ENCODE data around the gene KRT72. TPM values are rescaled to one million over a fixed set of nuclear protein-coding genes. Genes with fewer than 3 reads are reported as not detected.

KRT72 gene
- total and polyA plus RNA-seq, 2 donors (not counting 3 experiments of a cell fraction or from before 2014, with no cell fraction given) = not detected

GRCh38 chr12:52643233-52644077, 42.2 kb upstream of the KRT72 start:
- no peak overlapping the region for H3K4me3 ChIP-seq (replicated peaks in 1 of 3; ENCODE audit: insufficient read depth in 1 of 3, low read depth in 1 of 3, low read length in 3 of 3)
- ChIA-PET CTCF (interaction anchor here (1.0 kb wide), 1 partner anchor 16 kb away, joined by 3 read pairs; no protein-coding TSS in a partner anchor), POLR2A (no interaction called here)
- H3K36me3 ChIP-seq (ENCODE audit: control insufficient read depth in 2 of 2, extremely low read depth in 1 of 2, insufficient read depth in 2 of 2, low read length in 2 of 2) = no peaks in the 10 kb centered on the region
- intact Hi-C loops (cut with micrococcal nuclease) = no loop called here
- no peak for TF ChIP-seq POLR2AphosphoS5 (IDR thresholded peaks at IDR 0.05; ENCODE audit: insufficient read depth, low read depth, low read length)
- TF ChIP-seq JUN (IDR thresholded peaks at IDR 0.05; ENCODE audit: borderline replicate concordance, insufficient read depth, insufficient read length, low read depth) = no peak
- TF ChIP-seq CTCF (IDR thresholded peaks at IDR 0.05; ENCODE audit: extremely low read depth in 1 of 2, insufficient read depth in 1 of 2, low read depth in 1 of 2, low read length in 2 of 2) = no peak
- no peak for TF ChIP-seq EZH2 (IDR thresholded peaks at IDR 0.05; ENCODE audit: borderline replicate concordance, low read depth, low read length, severe bottlenecking)
- TF ChIP-seq MYC (IDR thresholded peaks at IDR 0.05; ENCODE audit: low read depth, low read length) = no peak
- no peak for TF ChIP-seq MAX (IDR thresholded peaks at IDR 0.05; ENCODE audit: insufficient read depth, insufficient read length)
- TF ChIP-seq GATA2 (IDR thresholded peaks at IDR 0.05; ENCODE audit: insufficient read depth, insufficient read length, low read depth, low read length) = no peak
- TF ChIP-seq FOS (IDR thresholded peaks at IDR 0.05; ENCODE audit: borderline replicate concordance, insufficient read depth, low read length) = no peak
- TF ChIP-seq POLR2A (IDR thresholded peaks at IDR 0.05; ENCODE audit: low read depth, low read length) = no peak
- FAIRE-seq (no peak), DNase-seq (ENCODE audit: low read depth, low spot score) (no peak)
- dilution Hi-C loops (cut with MboI; ENCODE audit: extremely low pct_ligation_motif_present, low sequenced_read_pairs) = no loop called here
- no peaks in the 10 kb centered on the region for H3K9me3 ChIP-seq (replicated peaks; ENCODE audit: control insufficient read depth, insufficient read depth, low read length)
- peaks cover 6 to 21% of the 10 kb centered on the region in 2 experiments for H3K27me3 ChIP-seq (ENCODE audit: control insufficient read depth in 2 of 2, insufficient read depth in 2 of 2, low read length in 2 of 2)
- no peaks in the 10 kb centered on the region for H3K79me2 ChIP-seq (ENCODE audit: control insufficient read depth, insufficient read depth, low read length)
- H4K20me1 ChIP-seq (replicated peaks; ENCODE audit: control insufficient read depth, extremely low read depth, insufficient read depth, low read length) = no peaks in the 10 kb centered on the region
- H3K9me1 ChIP-seq (replicated peaks; ENCODE audit: control insufficient read depth, extremely low read depth, insufficient read depth, low read length) = no peaks in the 10 kb centered on the region
- no peak overlapping the region for H3K9ac ChIP-seq (replicated peaks; ENCODE audit: extremely low read depth, insufficient read depth, low read length)
- no peak overlapping the region for H3K4me2 ChIP-seq (ENCODE audit: insufficient read depth, low read length)
- H3K4me1 ChIP-seq (ENCODE audit: control insufficient read depth, extremely low read depth, insufficient read depth, low read length) = no peaks in the 10 kb centered on the region
- no peak overlapping the region for H2AFZ ChIP-seq (ENCODE audit: low read depth, low read length)
- BruUV-seq (replicated peaks) = no TSS peak
- no peak overlapping the region for H3K27ac ChIP-seq (ENCODE audit: insufficient read depth, low read depth, low read length)
